H1 (cell line): ENCODE measurements around the gene ANKFY1. TPM values are rescaled to one million over a fixed set of nuclear protein-coding genes. Genes with fewer than 3 reads are reported as not detected.

ENCODE experiments used
- CTCF ChIA-PET: fragments of 300-600 bp; sonication (Branson Sonifier 250); formaldehyde crosslinking; loops from one replicate; lab custom pipeline; 2021; ENCODE audit not compliant: partially characterized antibody; lab: Charles Lee
- POLR2A ChIA-PET: fragments of 300-600 bp; sonication (Branson Sonifier 250); formaldehyde crosslinking; loops from one replicate; lab custom pipeline; 2021; ENCODE audit warnings: inconsistent platforms; ENCODE audit not compliant: partially characterized antibody; lab: Charles Lee
- DNase-seq, 2 experiments: peaks; one replicate each; pipeline versions ENCODE4 v3.0.0 to v3.0.0-alpha.2; 2010 to 2022; ENCODE audit warnings: low spot score in 2 of 2, low read depth in 1 of 2, mixed read lengths in 1 of 2
- FAIRE-seq: peaks from 2 replicates; lab custom pipeline; 2011; peaks lifted over from hg19 to GRCh38; lab: Jason Lieb, UNC
- H2AFZ ChIP-seq: 2 replicates; pipeline ENCODE4 v1.8.1; 2012; ENCODE audit warnings: low read length, inconsistent platforms
- H2AK5ac ChIP-seq: 2 replicates; pipeline ENCODE4 v1.6.1; 2013; ENCODE audit warnings: low read depth, low read length
- H2BK120ac ChIP-seq: replicated peaks from 2 replicates; pipeline ENCODE3; 2013; ENCODE audit warnings: low read depth, low read length, inconsistent platforms
- H2BK12ac ChIP-seq: 2 replicates; pipeline ENCODE4 v1.6.1; 2013; ENCODE audit warnings: low read depth, low read length
- H2BK15ac ChIP-seq: 2 replicates; pipeline ENCODE4 v1.6.1; 2013; ENCODE audit warnings: low read length
- H2BK20ac ChIP-seq: 2 replicates; pipeline ENCODE4 v1.6.1; 2013; ENCODE audit warnings: low read length
- H2BK5ac ChIP-seq: 2 replicates; pipeline ENCODE4 v1.6.1; 2013; ENCODE audit warnings: low read depth, low read length
- H3K14ac ChIP-seq: 2 replicates; pipeline ENCODE4 v1.6.1; 2013; ENCODE audit warnings: inconsistent platforms; ENCODE audit not compliant: insufficient read length
- H3K18ac ChIP-seq: 2 replicates; pipeline ENCODE4 v1.6.1; 2013; ENCODE audit warnings: low read length; ENCODE audit errors: extremely low read depth
- H3K23ac ChIP-seq: 2 replicates; pipeline ENCODE4 v1.6.1; 2013; ENCODE audit warnings: inconsistent platforms; ENCODE audit not compliant: insufficient read length
- H3K23me2 ChIP-seq: 2 replicates; pipeline ENCODE4 v1.6.1; 2013; ENCODE audit warnings: low read depth, low read length
- H3K27ac ChIP-seq: 2 replicates; pipeline ENCODE4 v1.6.1; 2011; ENCODE audit warnings: low read depth, low read length, inconsistent platforms
- H3K27me3 ChIP-seq, 4 experiments: replicated peaks in 1 of 4; 1 replicate in 1 of 4; 2 replicates in 3 of 4; pipeline versions ENCODE4 v1.6.1 to v1.8.1; 2011 to 2013; ENCODE audit warnings: low read length in 3 of 4, mild to moderate bottlenecking in 3 of 4, inconsistent platforms in 2 of 4, mixed read lengths in 2 of 4, moderate library complexity in 1 of 4; ENCODE audit not compliant: control insufficient read depth in 3 of 4, insufficient read depth in 3 of 4; ENCODE audit errors: extremely low read depth in 1 of 4
- H3K36me3 ChIP-seq, 4 experiments: 2 replicates each; pipeline versions ENCODE4 v1.6.1 to v1.8.1; 2011 to 2013; ENCODE audit warnings: mild to moderate bottlenecking in 4 of 4, low read length in 3 of 4, moderate library complexity in 2 of 4, control low read depth in 1 of 4, inconsistent platforms in 1 of 4; ENCODE audit not compliant: insufficient read depth in 4 of 4, control insufficient read depth in 2 of 4
- H3K4ac ChIP-seq: replicated peaks from 2 replicates; pipeline ENCODE3; 2013; ENCODE audit warnings: low read length, low read depth, mixed read lengths, inconsistent platforms; ENCODE audit not compliant: insufficient read length
- H3K4me1 ChIP-seq, 4 experiments: replicated peaks in 1 of 4; 1 replicate in 1 of 4; 2 replicates in 3 of 4; pipeline versions ENCODE4 v1.6.1 to v1.8.1; 2011 to 2013; ENCODE audit warnings: low read length in 3 of 4, inconsistent platforms in 2 of 4, mixed read lengths in 1 of 4; ENCODE audit not compliant: insufficient read depth in 4 of 4, control insufficient read depth in 3 of 4
- H3K4me2 ChIP-seq, 2 experiments: 2 replicates each; pipeline versions ENCODE4 v1.6.1 to v1.8.1; 2011 to 2013; ENCODE audit warnings: low read depth in 2 of 2, low read length in 2 of 2, control low read depth in 1 of 2, inconsistent platforms in 1 of 2, mild to moderate bottlenecking in 1 of 2; ENCODE audit not compliant: insufficient read depth in 1 of 2
- H3K4me3 ChIP-seq, 4 experiments: fragments of 200-600, 300-600 bp in 1 of 4; sonication (generic), shearing (Covaris generic), sonication (Bioruptor Twin) in 1 of 4; 2 replicates each; pipeline versions ENCODE4 v1.5.1 to v1.8.1; 2011 to 2016; ENCODE audit warnings: low read length in 4 of 4, low read depth in 3 of 4, control low read depth in 2 of 4, inconsistent platforms in 2 of 4, mild to moderate bottlenecking in 2 of 4, mixed read lengths in 1 of 4, moderate library complexity in 1 of 4; ENCODE audit not compliant: insufficient read depth in 2 of 4; ENCODE audit errors: extremely low read depth in 1 of 4
- H3K56ac ChIP-seq: replicated peaks from 2 replicates; pipeline ENCODE3; 2013; ENCODE audit warnings: low read depth, mild to moderate bottlenecking, mixed read lengths, low read length, inconsistent platforms; ENCODE audit not compliant: insufficient read length
- H3K79me1 ChIP-seq: 2 replicates; pipeline ENCODE4 v1.6.1; 2013; ENCODE audit warnings: low read depth, low read length, control low read depth
- H3K79me2 ChIP-seq, 2 experiments: 2 replicates each; pipeline versions ENCODE4 v1.6.1 to v1.8.1; 2012 to 2013; ENCODE audit warnings: low read length in 2 of 2, mild to moderate bottlenecking in 2 of 2, inconsistent platforms in 1 of 2; ENCODE audit not compliant: insufficient read depth in 2 of 2, control insufficient read depth in 1 of 2
- H3K9ac ChIP-seq, 4 experiments: replicated peaks in 1 of 4; 1 replicate in 1 of 4; 2 replicates in 3 of 4; pipeline versions ENCODE4 v1.6.1 to v1.8.1; 2011 to 2013; ENCODE audit warnings: low read depth in 3 of 4, low read length in 3 of 4, control low read depth in 2 of 4, mild to moderate bottlenecking in 2 of 4, moderate library complexity in 2 of 4, inconsistent platforms in 1 of 4; ENCODE audit errors: extremely low read depth in 1 of 4
- H3K9me3 ChIP-seq, 2 experiments: 2 replicates each; pipeline versions ENCODE4 v1.6.1 to v1.8.1; 2012 to 2013; ENCODE audit warnings: mild to moderate bottlenecking in 2 of 2, moderate library complexity in 2 of 2, control low read depth in 1 of 2, inconsistent platforms in 1 of 2, low read depth in 1 of 2, low read length in 1 of 2, mixed read lengths in 1 of 2; ENCODE audit not compliant: insufficient read depth in 2 of 2
- H4K20me1 ChIP-seq, 2 experiments: replicated peaks in 1 of 2; 2 replicates each; pipeline versions ENCODE3 to v1.8.1; 2011 to 2013; ENCODE audit warnings: inconsistent platforms in 2 of 2, low read length in 2 of 2, mild to moderate bottlenecking in 1 of 2; ENCODE audit not compliant: insufficient read depth in 2 of 2, control insufficient read depth in 1 of 2
- H4K5ac ChIP-seq: 2 replicates; pipeline ENCODE4 v1.6.1; 2013; ENCODE audit warnings: low read length, low read depth, mixed read lengths, inconsistent platforms; ENCODE audit not compliant: insufficient read length
- H4K8ac ChIP-seq: 2 replicates; pipeline ENCODE4 v1.8.0; 2013; ENCODE audit warnings: mild to moderate bottlenecking, moderate library complexity, low read length, inconsistent platforms; ENCODE audit not compliant: insufficient read depth; ENCODE audit errors: extremely low read depth
- H4K91ac ChIP-seq: replicated peaks from 2 replicates; pipeline ENCODE3; 2013; ENCODE audit warnings: low read length, mixed read lengths, inconsistent platforms; ENCODE audit not compliant: insufficient read length
- BACH1 ChIP-seq: IDR thresholded peaks from 2 replicates; pipeline ENCODE4 v1.6.1; 2012; ENCODE audit warnings: low read length, improper control_type of control experiment
- E2F6 ChIP-seq: IDR thresholded peaks from 2 replicates; pipeline ENCODE4 v1.6.1; 2012; ENCODE audit warnings: inconsistent platforms
- EGR1 ChIP-seq: IDR thresholded peaks from 2 replicates; pipeline ENCODE4 v1.6.1; 2011; ENCODE audit warnings: low read depth, low read length, borderline replicate concordance
- HDAC2 ChIP-seq, 2 experiments: fragments of 300-600 bp in 1 of 2; sonication (generic) in 1 of 2; IDR thresholded peaks; 2 replicates each; pipeline ENCODE4 v1.6.1; 2011 to 2012; ENCODE audit warnings: low read depth in 2 of 2, low read length in 2 of 2, mild to moderate bottlenecking in 2 of 2, moderate library complexity in 2 of 2, borderline replicate concordance in 1 of 2, inconsistent platforms in 1 of 2
- KDM5A ChIP-seq: fragments of 200-600 bp; IDR thresholded peaks from 2 replicates; pipeline ENCODE4 v1.7.1; 2012; ENCODE audit warnings: mild to moderate bottlenecking, low read length, inconsistent platforms, mixed read lengths
- MAX ChIP-seq: IDR thresholded peaks from 2 replicates; pipeline ENCODE4 v1.6.1; 2012; ENCODE audit warnings: inconsistent platforms
- POU5F1 ChIP-seq: IDR thresholded peaks from 2 replicates; pipeline ENCODE4 v1.6.1; 2011; ENCODE audit warnings: low read depth, mild to moderate bottlenecking, low read length, moderate library complexity
- RFX5 ChIP-seq: IDR thresholded peaks from 2 replicates; pipeline ENCODE4 v1.6.1; 2011; ENCODE audit warnings: low read depth, low read length, improper control_type of control experiment, borderline replicate concordance
- RNF2 ChIP-seq: fragments of 200-900, 300-1000 bp; sonication (generic); IDR thresholded peaks from 2 replicates; pipeline ENCODE4 v1.7.1; 2016; ENCODE audit warnings: borderline replicate concordance, low read depth, mild to moderate bottlenecking, antibody characterized with exemption, low read length; ENCODE audit not compliant: poor library complexity, severe bottlenecking; ENCODE audit errors: missing control alignments
- SUZ12 ChIP-seq: fragments of 200-600 bp; sonication (generic); IDR thresholded peaks from 2 replicates; pipeline ENCODE4 v1.6.1; 2012; ENCODE audit warnings: mild to moderate bottlenecking, inconsistent platforms, low read length, moderate library complexity, mixed read lengths
- WGBS, 2 experiments: shearing (Covaris generic) in 1 of 2; methylation state at CpG; one replicate each; pipeline versions ENCODE4 v1.1.6 to v1.1.7; 2013 to 2015; ENCODE audit warnings: low lambda C conversion rate in 2 of 2, mixed read lengths in 2 of 2, inconsistent platforms in 1 of 2, low coverage in 1 of 2, missing lambda C conversion rate in 1 of 2; ENCODE audit not compliant: insufficient replicate concordance in 2 of 2, insufficient coverage in 1 of 2, insufficient read length in 1 of 2; ENCODE audit errors: extremely low coverage in 1 of 2, missing lambda C conversion rate in 1 of 2; 5-methylcytosine and 5-hydroxymethylcytosine counted together
- polyA plus RNA-seq, 7 experiments: library from polyadenylated mRNA; depleted of rRNA in 3 of 7; stranded (reverse) in 5 of 7; unstranded in 2 of 7; fragments of >200 nt in 5 of 7; fragments of 200-250 nt in 2 of 7; gene quantifications; 1 replicate in 5 of 7; 2 replicates in 1 of 7; 4 replicates in 1 of 7; pipeline versions ENCODE4 v1.2.1 to v1.2.3, GENCODE V29; 2011 to 2013; ENCODE audit warnings: missing spikeins in 2 of 7, mixed read lengths in 2 of 7
- total RNA-seq: library from RNA; stranded (reverse); fragmentation: NEBNext Ultra II Directional; extraction: Animal tissue kit (Norgen Biotek cat#: 25700); gene quantifications from 2 replicates; pipeline ENCODE4 v1.2.1, GENCODE V29; 2021

Gene ANKFY1
- total and polyA plus RNA-seq, 2 of the 8 experiments (the other 6 are each of a cell fraction or from before 2014, with no cell fraction given), result 28.3 to 45.3 TPM

- H3K4me1 ChIP-seq, result no peaks in the 10 kb centered on the region
These were observed 90.0 kb downstream of the ANKFY1 start for GRCh38 chr17:4173781-4174180.

More at GRCh38 chr17:4173781-4174180, 90.0 kb downstream of the ANKFY1 start:
- Histone ChIP-seq H3K79me2 (no peaks in the 10 kb centered on the region), H3K23me2 (no peaks in the 10 kb centered on the region), H3K4ac (no peak overlapping the region), H2AFZ (no peak overlapping the region), H3K27me3 (no peaks in the 10 kb centered on the region), H2BK20ac (no peak overlapping the region), H3K14ac (no peak overlapping the region), H2BK5ac (no peak overlapping the region; the same call in 1 of the 2 replicates), H4K91ac (no peak overlapping the region), H3K79me1 (peaks cover 7% of the 10 kb centered on the region; the same call in 1 of the 2 replicates), H4K5ac (no peak overlapping the region), H2BK120ac (no peak overlapping the region), H3K56ac (no peak overlapping the region), H4K8ac (no peak overlapping the region), H3K36me3 (peaks cover 42 to 90% (median 83%) of the 10 kb centered on the region in 4 experiments), H3K9me3 (no peaks in the 10 kb centered on the region), H4K20me1 (peaks cover 1 to 14% of the 10 kb centered on the region in 2 experiments), H2BK15ac (no peak overlapping the region), H3K4me3 (no peak overlapping the region), H3K9ac (no peak overlapping the region), H3K27ac (no peak overlapping the region), H3K4me2 (no peak overlapping the region), H2AK5ac (no peak overlapping the region), H3K23ac (no peak overlapping the region), H3K18ac (no peak overlapping the region), H2BK12ac (no peak overlapping the region)
- no peak for TF ChIP-seq RNF2
- TF ChIP-seq BACH1, result no peak
- TF ChIP-seq EGR1, result no peak
- TF ChIP-seq KDM5A, result no peak
- no peak for TF ChIP-seq HDAC2 (IDR thresholded peaks at IDR 0.05; ENCODE audit: borderline replicate concordance in 1 of 2, low read depth in 2 of 2, low read length in 2 of 2)
- no peak for TF ChIP-seq E2F6
- no peak for TF ChIP-seq SUZ12
- TF ChIP-seq RFX5, result no peak
- TF ChIP-seq MAX, result no peak
- no peak for TF ChIP-seq POU5F1
- 98% methylated on average over 7 of the region's 7 CpGs; no CpG with 5 or more reads in 1 of the 2 experiments for WGBS, 2 experiments
- DNase-seq (no peak), FAIRE-seq (no peak)
- ChIA-PET POLR2A (no interaction called here), CTCF (interaction anchor here (1.4 kb wide), 1 partner anchor 239 kb away, joined by 3 read pairs; no protein-coding TSS in a partner anchor)
